HT-29 (cell line): ENCODE results near the gene OLA1. TPM values are rescaled to one million over a fixed set of nuclear protein-coding genes. Genes with fewer than 3 reads are reported as not detected.

Experiments
- DNase-seq: peaks from one replicate; pipeline ENCODE4 v3.0.0-alpha.2; 2015; ENCODE audit warnings: low spot score
- total RNA-seq: library from RNA; depleted of rRNA; stranded (reverse); fragments of >200 nt; shearing (Covaris generic); gene quantifications from 2 replicates; pipeline ENCODE4 v1.2.3, GENCODE V29; 2014

OLA1 gene
- total RNA-seq, 1 experiment from 2014 or later, result 50.7 TPM

DNA sequence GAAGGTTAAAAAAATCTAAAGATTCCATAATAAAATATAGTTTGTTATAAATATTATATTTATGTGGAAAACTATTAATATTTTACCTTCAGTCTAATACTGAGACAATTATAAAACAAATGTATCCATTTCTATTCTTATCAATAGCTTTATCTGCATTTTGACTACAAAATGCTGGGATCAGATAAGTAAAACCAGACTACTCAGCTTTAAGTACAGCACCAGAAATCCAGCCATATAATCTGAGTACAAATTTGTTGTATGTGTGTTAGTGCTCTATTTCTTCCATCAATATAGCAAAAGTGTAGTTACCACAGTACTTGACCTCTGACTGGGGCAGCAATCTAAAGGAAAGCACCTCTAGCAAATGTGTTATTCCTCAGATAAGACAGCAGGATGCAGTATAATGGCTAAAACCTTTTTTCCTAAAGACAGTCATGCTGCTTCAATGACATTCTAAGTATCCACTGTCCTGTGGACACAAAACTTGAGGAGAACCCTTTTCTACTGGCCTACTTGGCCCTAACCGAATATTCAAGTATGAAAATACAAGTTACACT is 68.1 kb downstream of the OLA1 start:
- DNase-seq, result peak; percentile 22

DNA sequence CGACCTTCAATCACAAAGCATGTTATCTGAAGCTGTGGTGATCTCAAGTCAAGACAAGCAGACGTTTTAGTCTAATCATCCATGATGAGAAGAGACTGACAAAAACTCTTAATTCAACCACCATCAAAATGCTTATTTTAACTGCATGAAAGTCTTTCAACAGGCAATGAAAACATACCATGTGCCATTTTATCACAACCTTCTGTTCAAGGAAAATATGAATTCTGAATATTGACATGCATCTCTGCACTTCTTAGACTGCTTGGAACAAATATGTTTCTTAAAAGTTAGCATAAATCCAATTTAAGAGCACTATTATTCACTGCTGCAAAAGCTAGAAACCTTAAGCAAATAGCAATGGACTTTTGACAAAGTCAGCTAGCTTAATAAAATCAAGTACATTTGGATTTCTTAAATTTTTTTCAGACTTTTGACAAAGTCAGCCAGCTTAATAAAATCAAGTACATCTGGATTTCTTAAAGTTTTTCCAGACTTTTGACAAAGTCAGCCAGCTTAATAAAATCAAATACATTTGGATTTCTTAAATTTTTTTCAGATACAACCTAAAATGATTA is 70.9 kb downstream of the OLA1 start:
- no peak for DNase-seq

DNA sequence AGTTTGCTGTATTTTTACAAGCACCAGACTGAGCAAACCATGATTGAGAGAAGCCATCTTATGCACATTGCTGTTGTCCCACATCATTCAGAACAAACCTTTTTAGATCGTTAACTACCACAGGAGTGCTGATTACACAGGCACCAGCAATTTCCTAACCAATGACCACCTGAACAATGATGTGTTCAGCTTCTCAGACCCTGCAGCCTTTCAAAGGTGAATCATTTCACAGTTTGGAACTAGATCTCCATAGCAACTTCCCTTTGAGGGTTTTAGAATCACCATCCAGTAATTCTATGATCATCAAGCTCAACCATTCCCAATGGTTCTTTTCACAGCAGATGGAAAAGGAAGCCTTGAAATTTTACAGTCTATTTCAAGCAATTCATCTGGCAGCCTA is 71.4 kb downstream of the OLA1 start:
- DNase-seq, result no peak

DNA sequence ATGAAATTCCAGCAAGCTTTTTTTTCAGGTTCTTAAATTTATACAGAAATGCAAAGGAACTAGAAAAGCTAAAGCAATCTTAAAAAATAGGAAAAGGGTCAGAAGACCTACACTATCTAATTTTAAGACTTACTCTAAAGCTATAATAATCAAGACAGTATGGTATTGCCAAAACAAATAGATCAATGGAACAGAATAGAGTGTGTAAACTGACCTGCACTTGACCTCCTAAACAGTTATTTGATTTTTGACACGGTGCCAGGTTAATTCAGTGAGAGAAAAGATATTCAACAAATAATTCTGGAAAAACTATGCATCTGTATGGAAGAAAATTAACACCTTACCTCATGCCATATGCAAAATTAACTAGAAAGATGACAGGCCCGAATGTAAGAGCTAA is 73.6 kb downstream of the OLA1 start:
- no peak for DNase-seq

- DNase-seq, result no peak
Measured at GRCh38 chr2:174172802-174173355, 75.5 kb downstream of the OLA1 start.

DNA sequence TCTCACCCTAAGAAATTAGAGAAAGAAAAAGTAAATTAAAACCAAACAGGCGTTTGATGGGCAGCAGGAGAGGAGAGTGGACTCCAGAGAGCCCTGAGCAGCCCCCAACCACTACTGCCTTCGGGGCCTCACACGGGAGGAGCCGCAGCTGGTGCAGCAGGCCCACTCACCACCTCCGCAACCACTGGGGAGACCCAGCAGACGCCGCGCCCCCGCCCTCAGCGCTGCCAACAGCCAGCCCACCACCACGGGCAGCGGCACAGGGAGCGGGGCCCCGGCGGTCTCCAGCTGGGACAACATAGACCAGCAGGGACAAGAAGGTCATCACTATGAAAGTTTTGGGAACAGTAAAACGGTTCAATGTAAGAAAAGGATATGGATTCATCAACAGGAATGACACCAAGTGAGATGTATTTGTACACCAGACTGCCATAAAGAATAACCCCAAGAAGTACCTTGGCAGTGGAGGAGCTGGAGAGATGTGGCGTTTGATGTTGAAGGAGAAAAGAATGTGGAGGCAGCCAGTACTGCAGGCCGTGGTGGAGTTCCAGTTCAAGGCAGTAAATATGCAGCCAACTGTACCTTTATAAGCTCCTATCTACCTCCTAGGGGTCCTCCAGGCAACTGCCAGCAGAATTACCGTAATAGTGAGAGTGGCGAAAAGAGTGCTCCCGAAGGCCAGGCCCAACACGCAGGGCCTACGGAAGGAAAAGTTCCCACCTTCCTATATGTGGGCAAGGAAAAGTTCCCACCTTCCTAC is 76.5 kb downstream of the OLA1 start:
- DNase-seq, result no peak

DNA sequence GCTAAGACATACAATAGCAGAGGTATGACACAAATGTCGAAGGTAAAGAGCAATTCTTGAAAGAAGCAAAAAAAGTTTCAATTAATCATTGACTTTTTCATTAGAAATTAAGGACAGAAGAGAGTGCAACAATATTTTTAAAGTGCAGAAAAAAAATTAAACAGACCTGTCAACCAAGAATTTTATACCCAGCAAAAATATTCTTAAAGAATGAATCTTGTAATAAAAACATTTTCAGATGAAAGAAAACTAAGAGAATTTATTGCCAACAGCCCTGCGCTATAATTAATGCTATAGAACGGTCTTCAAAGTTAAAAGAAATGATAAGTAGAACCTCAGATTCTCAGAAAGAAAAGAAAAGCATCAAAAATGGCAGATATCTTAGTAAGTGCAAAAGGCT is 79.0 kb downstream of the OLA1 start:
- no peak for DNase-seq

DNA sequence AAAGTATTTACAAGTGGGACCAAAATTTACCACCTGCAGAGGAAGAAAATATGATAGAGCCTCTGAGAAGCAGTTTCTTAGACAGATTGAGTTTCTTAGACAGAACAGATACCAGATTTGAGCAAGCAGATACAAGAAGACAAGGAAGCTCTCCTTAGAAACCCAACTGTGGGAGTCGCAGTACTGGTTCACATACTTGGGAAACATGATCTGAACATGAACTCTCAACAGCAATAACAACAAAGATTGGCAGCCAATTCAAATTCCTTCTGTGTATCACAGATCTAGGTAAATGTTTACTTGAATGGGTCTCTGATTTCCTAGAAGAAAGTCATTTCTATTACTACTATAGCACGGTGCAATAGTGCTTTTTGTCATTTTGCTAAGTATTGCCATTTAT is 82.1 kb downstream of the OLA1 start:
- no peak for DNase-seq

DNA sequence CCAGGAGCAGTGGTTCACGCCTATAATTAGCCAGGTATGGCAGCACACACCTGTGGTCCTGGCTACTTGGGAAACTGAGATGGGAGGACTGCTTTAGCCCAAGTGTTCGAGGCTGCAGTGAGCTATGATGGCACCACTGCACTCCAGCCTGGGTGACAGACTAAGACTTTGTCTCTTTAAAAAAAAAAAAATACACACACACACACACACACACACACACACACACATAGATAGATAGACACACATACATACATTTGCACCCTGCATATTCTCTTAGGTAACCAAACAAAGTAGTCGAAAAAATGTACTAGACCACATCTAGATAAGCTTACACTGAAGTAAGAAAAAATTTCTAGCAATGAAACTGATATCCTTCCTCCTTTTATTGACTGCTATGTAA is 86.8 kb downstream of the OLA1 start:
- DNase-seq, result no peak

DNA sequence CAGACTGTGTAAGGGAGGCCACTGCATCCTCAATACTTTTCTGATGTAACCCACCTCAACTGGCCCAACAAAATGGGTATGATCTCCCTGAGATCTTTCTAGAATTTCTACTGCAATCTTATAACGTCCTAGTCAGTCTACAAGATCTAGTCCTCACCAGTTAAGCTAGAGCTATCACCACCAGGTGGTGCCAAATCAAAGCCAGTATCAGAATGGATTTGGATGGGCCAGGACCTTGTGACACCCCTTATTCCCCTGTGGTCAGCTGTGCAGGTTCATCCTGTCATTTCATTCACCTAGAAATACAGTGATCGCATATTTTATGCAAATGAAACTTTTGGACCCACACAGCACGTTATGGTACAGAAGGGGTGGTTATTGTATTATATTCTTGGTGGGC is 90.3 kb downstream of the OLA1 start:
- DNase-seq, result peak; percentile 74

DNA sequence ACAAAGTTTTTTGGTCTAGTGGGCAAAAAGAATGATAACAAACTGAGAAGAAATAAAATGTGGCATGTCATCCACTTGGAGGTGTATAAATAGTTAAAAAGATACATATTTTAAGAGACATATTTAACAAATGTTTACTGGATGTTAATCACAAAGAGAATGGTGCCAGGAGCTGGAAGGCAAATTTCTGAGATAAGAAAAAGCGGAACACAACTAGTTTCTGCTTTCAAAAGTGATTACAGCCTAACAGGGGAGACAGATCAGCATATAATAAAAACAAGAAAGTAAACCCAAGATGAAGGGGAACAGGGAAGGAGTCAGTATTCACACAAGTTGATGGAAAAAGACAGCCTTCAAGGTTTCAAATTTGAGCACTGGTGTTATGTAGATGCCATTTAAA is 91.3 kb downstream of the OLA1 start:
- no peak for DNase-seq

GRCh38 chr2:174153757-174154680 is 94.3 kb downstream of the OLA1 start:
- DNase-seq, result no peak

DNA sequence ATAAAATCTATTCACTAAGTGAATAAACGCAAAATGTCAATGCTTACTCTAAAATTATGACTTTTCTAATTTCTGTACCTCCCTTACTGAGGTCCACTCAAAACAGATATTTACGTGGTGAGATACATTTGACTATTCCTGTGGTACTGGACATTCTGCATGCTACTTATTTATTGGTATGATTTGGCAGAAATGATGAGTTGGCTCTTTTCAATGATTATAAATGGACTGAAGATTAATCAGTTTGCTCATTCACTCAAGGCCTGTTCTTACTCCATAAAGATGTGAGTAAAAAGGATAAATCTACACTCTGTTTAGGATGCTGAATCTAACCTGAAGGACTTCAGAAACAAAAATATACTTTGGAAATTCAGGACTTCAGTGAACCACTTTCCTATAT is 98.8 kb downstream of the OLA1 start:
- DNase-seq, result no peak

DNA sequence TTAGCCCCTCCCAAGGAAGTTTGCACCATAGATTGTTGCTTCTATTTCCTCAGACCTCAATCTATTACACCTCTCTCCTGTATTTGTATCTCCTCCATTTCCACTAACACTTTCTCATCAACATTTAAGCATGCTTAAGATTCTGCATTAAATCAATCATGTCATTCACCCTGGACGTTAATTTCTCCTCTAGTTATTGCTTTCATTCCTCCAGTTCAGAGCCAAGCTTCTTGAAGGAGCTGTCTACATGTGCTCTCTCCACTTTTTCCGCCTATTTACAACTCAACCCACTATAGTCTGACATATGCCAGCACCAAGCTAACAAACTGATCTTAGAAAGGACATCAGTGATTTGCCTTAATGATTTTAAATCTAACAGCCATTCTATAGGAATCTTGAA is 99.5 kb downstream of the OLA1 start:
- no peak for DNase-seq

GRCh38 chr2:174145827-174146226 is 102.5 kb downstream of the OLA1 start:
- DNase-seq, result no peak

- DNase-seq, result no peak
Measured at GRCh38 chr2:174142290-174142689, 106.0 kb downstream of the OLA1 start.

DNA sequence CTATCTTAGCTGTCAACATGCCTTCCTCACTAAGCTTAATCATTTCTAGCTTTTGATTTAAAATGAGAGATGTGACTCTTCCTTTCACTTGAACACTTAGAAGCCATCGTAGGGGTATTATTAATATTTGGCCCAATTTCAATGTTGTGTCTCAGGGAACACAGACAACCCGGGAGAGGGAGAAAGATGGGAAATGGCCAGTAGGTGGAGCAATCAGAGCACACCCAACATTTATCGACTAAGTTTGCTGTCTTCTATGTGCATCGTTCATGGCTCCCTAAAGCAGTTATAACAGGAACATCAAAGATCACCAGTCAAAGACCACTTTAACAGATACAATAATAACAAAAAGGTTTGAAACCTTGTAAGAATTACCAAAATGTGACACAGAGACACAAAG is 110.2 kb downstream of the OLA1 start:
- peak; percentile 39 for DNase-seq

DNA sequence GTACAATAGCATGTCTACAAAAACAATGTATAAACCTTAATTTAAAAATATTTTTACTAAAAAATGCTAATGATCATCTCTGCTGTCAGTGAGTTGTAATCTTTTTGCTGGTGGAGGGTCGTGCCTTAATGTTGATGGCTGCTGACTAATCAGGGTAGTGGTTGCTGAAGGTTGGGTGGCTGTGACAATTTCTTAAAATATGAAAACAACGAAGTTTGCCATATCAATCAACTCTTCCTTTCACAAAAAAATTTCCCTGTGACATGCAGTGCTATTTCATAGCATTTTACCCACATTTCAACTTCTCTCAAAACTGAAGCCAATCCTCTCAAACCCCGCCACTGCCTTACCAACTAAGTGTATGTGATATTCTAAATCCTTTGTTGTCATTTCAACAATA is 112.4 kb downstream of the OLA1 start:
- no peak for DNase-seq

- no peak for DNase-seq
Measured at GRCh38 chr2:174125090-174125489, 123.2 kb downstream of the OLA1 start.

GRCh38 chr2:174124181-174124580 is 124.2 kb downstream of the OLA1 start:
- no peak for DNase-seq

- no peak for DNase-seq
Measured at GRCh38 chr2:174122185-174122584, 126.1 kb downstream of the OLA1 start.

GRCh38 chr2:174121612-174122011 is 126.7 kb downstream of the OLA1 start:
- DNase-seq, result no peak
